LNCaP clone FGC (cell line): Measurements from ENCODE around the gene GALNTL6.
"Not testable (repeated sequence)": the region's sequence is repeated elsewhere in the genome, so short reads cannot be mapped to it uniquely, and the experiment has no call there.

Experiments used
- DNase-seq: peaks from one replicate; pipeline ENCODE4 v3.0.0-alpha.2; 2011; ENCODE audit warnings: low read depth
- H3K4me3 ChIP-seq: 2 replicates; pipeline ENCODE4 v1.5.1; 2011; ENCODE audit warnings: mild to moderate bottlenecking, low read depth, low read length, control low read depth
- TF ChIP-seq, protein P1 (sequence below): IDR thresholded peaks from 2 replicates; pipeline ENCODE4 v1.5.1; 2012; ENCODE audit warnings: mild to moderate bottlenecking; ENCODE audit not compliant: control insufficient read depth, insufficient read depth; ENCODE audit errors: extremely low read depth

GALNTL6 gene

DNA sequence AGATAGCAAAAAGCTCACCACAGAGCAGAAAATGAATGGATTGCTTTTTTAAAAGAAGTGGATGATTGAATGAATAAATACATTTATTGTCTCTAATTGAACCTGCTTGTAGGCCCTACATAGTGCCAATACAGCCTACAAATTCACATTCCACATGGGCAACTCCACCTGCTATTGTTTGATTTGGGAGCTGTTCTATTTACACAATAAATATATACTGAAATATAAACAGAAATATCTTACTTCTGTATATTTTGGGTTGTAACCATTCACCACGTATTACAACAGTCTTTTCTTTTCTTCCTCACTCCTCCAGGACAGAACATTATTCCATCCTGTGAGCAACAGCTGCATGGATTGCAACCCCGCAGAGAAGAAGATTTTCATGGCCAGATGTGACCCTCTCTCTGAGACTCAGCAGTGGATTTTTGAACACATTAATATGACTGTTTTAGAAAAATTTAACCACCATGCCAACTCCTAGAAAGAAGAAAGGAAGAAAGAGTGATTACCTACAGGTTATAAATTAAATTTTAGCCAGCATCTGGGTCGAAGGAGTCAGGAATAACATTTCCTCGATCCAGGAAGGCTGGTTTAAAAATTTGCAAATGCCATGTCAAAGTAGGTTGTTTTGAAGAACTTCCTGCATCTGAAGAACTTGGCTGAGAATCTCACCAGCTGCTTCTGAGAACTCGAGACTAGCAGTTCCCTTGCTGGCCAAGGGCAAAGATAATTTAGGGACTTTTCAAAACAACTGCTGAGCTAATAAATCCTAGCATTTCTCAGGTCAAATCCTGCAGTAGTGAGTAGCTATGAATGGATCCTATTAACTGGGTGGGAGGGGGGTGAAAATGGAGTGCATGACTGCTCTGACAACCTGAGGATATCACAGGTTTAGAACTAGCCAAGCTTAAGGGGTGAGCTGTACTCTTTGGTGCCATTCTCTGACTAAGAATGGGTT, 1226.7 kb downstream of the GALNTL6 start:
- DNase-seq, result peak; percentile 91
- TF ChIP-seq, protein P1, sequence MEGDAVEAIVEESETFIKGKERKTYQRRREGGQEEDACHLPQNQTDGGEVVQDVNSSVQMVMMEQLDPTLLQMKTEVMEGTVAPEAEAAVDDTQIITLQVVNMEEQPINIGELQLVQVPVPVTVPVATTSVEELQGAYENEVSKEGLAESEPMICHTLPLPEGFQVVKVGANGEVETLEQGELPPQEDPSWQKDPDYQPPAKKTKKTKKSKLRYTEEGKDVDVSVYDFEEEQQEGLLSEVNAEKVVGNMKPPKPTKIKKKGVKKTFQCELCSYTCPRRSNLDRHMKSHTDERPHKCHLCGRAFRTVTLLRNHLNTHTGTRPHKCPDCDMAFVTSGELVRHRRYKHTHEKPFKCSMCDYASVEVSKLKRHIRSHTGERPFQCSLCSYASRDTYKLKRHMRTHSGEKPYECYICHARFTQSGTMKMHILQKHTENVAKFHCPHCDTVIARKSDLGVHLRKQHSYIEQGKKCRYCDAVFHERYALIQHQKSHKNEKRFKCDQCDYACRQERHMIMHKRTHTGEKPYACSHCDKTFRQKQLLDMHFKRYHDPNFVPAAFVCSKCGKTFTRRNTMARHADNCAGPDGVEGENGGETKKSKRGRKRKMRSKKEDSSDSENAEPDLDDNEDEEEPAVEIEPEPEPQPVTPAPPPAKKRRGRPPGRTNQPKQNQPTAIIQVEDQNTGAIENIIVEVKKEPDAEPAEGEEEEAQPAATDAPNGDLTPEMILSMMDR, result no peak
- H3K4me3 ChIP-seq, result peak overlapping the region; percentile 19

GRCh38 chr4:173041482-173041881, 1228.3 kb downstream of the GALNTL6 start:
- no peak for DNase-seq
- no peak overlapping the region for H3K4me3 ChIP-seq
- TF ChIP-seq, protein P1, result no peak

DNA sequence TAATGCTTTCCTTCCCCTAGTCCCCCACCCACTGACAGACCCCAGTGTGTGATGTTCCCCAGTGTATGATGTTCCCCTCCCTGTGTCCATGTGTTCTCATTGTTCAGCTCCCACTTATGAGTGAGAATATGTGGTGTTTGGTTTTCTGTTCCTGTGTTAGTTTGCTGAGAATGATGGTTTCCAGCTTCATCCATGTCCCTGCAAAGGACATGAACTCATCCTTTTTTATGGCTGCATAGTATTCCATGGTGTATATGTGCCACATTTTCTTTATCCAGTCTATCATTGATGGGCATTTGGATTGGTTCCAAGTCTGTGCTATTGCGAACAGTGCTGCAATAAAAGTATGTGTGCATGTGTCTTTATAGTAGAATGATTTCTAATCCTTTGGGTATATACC, 1228.9 kb downstream of the GALNTL6 start:
- not testable (repeated sequence) for H3K4me3 ChIP-seq, DNase-seq

GRCh38 chr4:173044340-173044739, 1231.1 kb downstream of the GALNTL6 start:
- TF ChIP-seq, protein P1, result no peak
- no peak for DNase-seq
- H3K4me3 ChIP-seq, result no peak overlapping the region

GRCh38 chr4:173045571-173045970, 1232.4 kb downstream of the GALNTL6 start:
- H3K4me3 ChIP-seq, result no peak overlapping the region
- no peak for DNase-seq
- TF ChIP-seq, protein P1, result no peak

GRCh38 chr4:173046144-173046543, 1232.9 kb downstream of the GALNTL6 start:
- DNase-seq, result no peak
- H3K4me3 ChIP-seq, result no peak overlapping the region
- TF ChIP-seq, protein P1, result no peak

GRCh38 chr4:173046818-173047217, 1233.6 kb downstream of the GALNTL6 start:
- no peak for DNase-seq
- TF ChIP-seq, protein P1, result no peak
- H3K4me3 ChIP-seq, result no peak overlapping the region
